Putamen (tissue), 1 donor: ENCODE data around the gene PARP9.

Source experiments
- DNase-seq: peaks from one replicate; pipeline ENCODE4 v3.0.0-alpha.2; 2016; ENCODE audit warnings: low spot score

Gene PARP9

GRCh38 chr3:122484985-122485384 is 79.1 kb downstream of the PARP9 start:
- no peak for DNase-seq

DNA sequence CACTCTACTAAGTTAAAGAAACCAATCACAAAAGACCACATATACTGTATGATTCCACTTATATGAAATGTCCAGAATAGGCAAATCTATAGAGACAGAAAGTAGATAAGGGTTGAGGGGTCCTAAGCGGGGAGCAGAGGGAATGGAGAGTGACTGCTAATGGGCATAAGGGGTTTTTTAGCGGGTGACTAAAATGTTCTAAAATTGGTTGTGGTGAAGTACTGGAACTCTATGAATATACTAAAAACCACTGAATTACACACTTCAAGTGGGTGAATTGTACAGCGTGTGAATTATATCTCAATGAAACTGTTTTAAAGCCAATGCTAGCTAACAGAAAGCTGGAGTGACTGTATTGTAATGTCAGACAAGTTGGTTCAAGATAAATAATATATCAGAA is 82.7 kb downstream of the PARP9 start:
- DNase-seq = no peak
